ENCODE measurements around the gene DNAH17.
"Not testable (repeated sequence)": the region's sequence is repeated elsewhere in the genome, so short reads cannot be mapped to it uniquely, and the experiment has no call there.

The DNAH17 gene

DNA sequence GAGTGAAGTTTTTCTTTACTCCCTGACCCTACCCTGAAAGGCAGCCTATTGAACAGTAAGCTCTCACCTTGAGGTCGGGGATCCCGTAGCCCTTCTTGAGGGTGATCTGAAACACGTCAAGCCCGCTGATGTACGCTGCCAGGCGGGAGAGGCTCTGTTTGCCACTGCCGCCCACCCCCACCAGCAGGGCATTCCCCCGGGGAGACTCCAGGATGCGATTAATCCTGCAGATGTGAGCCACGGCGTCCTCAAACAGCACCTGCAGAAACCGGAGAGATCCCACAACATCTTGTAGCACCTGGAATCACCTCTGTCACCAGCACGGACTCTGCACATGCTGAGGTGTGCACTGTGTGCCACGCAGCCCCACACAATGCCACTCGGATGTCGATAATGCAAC is 102.0 kb downstream of the DNAH17 start:
- Histone ChIP-seq H3K36me3 (ENCODE audit: control insufficient read depth in 1 of 2, insufficient read depth in 2 of 2, low read length in 2 of 2) (no peaks in the 10 kb centered on the region), H3K27me3 (ENCODE audit: low read depth, low read length) (no peaks in the 10 kb centered on the region), H3K9me3 (ENCODE audit: control insufficient read depth in 1 of 2, low read length in 2 of 2) (no peaks in the 10 kb centered on the region), H3K4me3 (ENCODE audit: low read depth in 1 of 2, low read length in 2 of 2) (no peak overlapping the region), H3K27ac (ENCODE audit: low read length) (no peak overlapping the region), H3K4me1 (ENCODE audit: control insufficient read depth in 1 of 2, insufficient read depth in 2 of 2, low read length in 2 of 2) (no peaks in the 10 kb centered on the region)

DNA sequence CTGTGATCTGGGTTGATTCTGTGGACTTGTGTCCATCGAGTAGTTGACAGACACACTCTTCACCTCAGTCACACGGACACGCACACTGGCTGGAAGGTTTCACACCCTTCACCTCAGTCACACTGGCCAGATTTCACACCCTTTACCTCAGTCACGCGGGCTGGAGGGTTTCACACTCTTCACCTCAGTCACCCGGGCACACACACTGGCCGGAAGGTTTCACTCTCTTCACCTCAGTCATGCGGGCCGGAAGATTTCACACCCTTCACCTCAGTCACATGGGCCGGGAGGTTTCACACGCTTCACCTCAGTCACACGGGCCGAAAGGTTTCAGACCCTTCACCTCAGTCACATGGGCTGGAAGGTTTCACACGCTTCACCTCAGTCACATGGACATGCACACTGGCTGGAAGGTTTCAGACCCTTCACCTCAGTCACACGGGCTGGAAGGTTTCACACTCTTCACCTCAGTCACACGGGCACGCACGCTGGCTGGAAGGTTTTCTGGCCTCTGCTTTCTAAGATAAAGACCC is 102.5 kb downstream of the DNAH17 start:
- no peaks in the 10 kb centered on the region for H3K36me3 ChIP-seq (ENCODE audit: control insufficient read depth in 1 of 2, insufficient read depth in 2 of 2, low read length in 2 of 2)
- no peaks in the 10 kb centered on the region for H3K4me1 ChIP-seq (ENCODE audit: control insufficient read depth in 1 of 2, insufficient read depth in 2 of 2, low read length in 2 of 2)
- H3K27ac ChIP-seq (ENCODE audit: low read length), result no peak overlapping the region
- no peaks in the 10 kb centered on the region for H3K9me3 ChIP-seq (ENCODE audit: control insufficient read depth in 1 of 2, low read length in 2 of 2)
- H3K4me3 ChIP-seq (ENCODE audit: low read depth in 1 of 2, low read length in 2 of 2), result no peak overlapping the region
- H3K27me3 ChIP-seq (ENCODE audit: low read depth, low read length), result no peaks in the 10 kb centered on the region

DNA sequence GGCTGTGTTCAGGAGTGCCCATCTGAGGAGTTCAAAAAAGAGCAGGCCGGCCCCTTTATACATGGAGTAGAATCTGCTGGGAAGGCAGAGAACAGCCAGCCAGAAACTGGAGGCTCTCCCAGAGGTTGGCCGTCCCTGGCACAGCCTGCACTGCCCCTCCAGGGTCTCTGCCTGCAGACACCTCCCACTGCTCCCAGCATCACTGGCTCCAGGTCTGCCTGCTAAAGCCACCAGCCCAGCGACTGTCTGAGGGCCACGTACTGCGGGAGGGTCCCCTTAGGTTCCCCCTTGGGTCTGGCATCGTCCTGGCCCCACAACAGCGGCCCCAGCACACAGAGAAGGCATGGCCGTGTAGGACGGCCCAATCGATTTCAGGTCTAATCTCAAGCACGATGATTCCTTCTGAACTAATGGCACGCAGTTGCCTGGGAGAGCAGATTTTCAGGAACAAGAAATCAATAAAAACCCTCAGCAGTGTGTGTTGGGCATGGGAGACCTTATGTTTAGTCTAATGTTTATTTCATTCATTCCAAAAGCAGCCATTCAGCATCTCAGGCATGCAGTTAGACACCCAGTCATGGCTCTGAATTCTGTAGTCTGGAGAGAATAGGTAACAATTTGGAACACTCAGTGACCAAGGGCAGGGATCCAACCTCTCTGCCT is 103.1 kb downstream of the DNAH17 start:
- H3K9me3 ChIP-seq (ENCODE audit: control insufficient read depth in 1 of 2, low read length in 2 of 2), result no peaks in the 10 kb centered on the region
- no peaks in the 10 kb centered on the region for H3K36me3 ChIP-seq (ENCODE audit: control insufficient read depth in 1 of 2, insufficient read depth in 2 of 2, low read length in 2 of 2)
- H3K27me3 ChIP-seq (ENCODE audit: low read depth, low read length), result no peaks in the 10 kb centered on the region
- no peaks in the 10 kb centered on the region for H3K4me1 ChIP-seq (ENCODE audit: control insufficient read depth in 1 of 2, insufficient read depth in 2 of 2, low read length in 2 of 2)
- H3K27ac ChIP-seq (ENCODE audit: low read length), result no peak overlapping the region
- no peak overlapping the region for H3K4me3 ChIP-seq (ENCODE audit: low read depth in 1 of 2, low read length in 2 of 2)

DNA sequence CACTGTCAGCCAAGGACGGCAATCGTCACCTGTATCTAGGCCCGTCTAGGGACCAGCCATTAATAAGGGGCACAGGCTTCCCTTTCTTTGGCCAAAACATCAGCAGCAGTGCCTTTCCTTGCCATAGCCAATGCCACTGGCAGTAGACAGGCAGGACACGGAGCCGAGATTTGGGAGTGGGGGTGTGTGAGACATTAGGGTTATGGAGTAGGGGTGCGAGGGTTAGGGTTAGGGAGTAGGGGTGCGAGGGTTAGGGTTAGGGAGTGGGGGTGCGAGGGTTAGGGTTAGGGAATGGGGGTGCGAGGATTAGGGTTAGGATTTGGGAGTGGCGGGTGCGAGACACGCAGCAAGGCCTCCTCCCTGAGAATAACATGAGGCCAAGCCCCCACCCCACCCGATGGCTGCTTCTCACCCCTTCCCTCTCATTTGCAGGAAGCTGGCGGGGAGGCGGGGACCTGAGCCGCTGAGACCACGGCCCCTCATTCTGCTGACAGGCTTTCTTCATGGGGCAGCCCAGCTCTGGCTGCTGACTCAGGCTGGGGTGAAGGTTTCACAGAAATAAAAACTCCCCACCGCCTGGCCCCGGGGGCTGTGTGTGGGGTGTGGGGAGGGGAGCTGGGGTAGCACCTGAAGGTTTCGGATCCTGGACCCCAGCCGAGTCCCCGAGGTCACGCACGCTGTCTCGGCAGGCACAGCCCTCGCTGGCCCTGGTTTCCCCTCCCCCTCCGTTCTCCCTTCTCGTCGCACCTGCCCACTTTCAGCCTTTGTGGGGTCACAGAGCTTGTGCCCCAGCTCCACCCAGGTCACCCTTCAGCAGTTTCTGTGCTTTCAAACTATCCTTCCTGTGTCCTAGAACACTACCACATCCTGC is 104.9 kb downstream of the DNAH17 start:
- H3K27ac ChIP-seq (ENCODE audit: low read length), result no peak overlapping the region
- H3K36me3 ChIP-seq (ENCODE audit: control insufficient read depth in 1 of 2, insufficient read depth in 2 of 2, low read length in 2 of 2), result no peaks in the 10 kb centered on the region
- no peak overlapping the region for H3K4me3 ChIP-seq (ENCODE audit: low read depth in 1 of 2, low read length in 2 of 2)
- no peaks in the 10 kb centered on the region for H3K4me1 ChIP-seq (ENCODE audit: control insufficient read depth in 1 of 2, insufficient read depth in 2 of 2, low read length in 2 of 2)
- H3K27me3 ChIP-seq (ENCODE audit: low read depth, low read length), result no peaks in the 10 kb centered on the region
- H3K9me3 ChIP-seq (ENCODE audit: control insufficient read depth in 1 of 2, low read length in 2 of 2), result no peaks in the 10 kb centered on the region

DNA sequence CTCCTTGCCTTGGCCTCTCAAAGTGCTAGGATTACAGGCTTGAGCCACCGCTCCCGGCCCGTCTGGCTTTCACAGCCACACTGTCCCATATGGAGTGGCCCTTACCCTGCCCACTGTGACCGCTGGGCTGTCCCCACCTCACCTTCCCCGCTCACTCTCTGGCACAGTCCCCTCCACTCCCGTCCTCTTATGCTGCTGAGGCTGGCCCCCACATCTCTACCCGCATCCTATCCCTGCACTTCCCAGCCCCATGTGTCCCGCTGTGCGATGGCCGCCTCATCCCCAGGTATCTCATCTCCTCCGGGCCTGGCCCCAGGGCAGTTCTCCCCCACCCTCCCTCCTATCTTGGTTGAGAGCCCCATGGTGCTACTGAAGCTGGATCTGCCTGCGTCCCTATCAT is 105.6 kb downstream of the DNAH17 start:
- H3K27ac ChIP-seq (ENCODE audit: low read length), result no peak overlapping the region
- H3K4me3 ChIP-seq (ENCODE audit: low read depth in 1 of 2, low read length in 2 of 2), result no peak overlapping the region

DNA sequence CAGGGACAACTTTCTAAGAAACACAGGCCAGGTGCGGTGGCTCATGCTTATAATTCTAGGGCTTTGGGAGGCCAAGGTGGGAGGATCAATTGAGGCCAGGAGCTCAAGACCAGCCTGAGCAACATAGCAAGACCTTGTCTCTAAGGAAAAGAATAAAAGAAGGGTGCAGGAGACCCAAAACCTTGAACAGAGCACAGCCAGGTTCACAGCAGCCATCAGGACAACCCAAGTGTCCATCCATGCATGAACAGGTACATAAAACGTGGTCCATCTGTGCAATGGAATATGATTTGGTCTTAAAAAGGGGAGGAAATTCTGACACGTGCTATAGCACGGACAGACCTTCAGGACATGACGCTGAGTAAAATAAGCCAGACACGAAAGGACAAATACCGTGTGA is 107.8 kb downstream of the DNAH17 start:
- Histone ChIP-seq H3K4me1 (ENCODE audit: control insufficient read depth in 1 of 2, insufficient read depth in 2 of 2, low read length in 2 of 2) (no peaks in the 10 kb centered on the region), H3K9me3 (ENCODE audit: control insufficient read depth in 1 of 2, low read length in 2 of 2) (no peaks in the 10 kb centered on the region), H3K27me3 (ENCODE audit: low read depth, low read length) (no peaks in the 10 kb centered on the region), H3K36me3 (ENCODE audit: control insufficient read depth in 1 of 2, insufficient read depth in 2 of 2, low read length in 2 of 2) (no peaks in the 10 kb centered on the region), H3K27ac (ENCODE audit: low read length) (no peak overlapping the region), H3K4me3 (ENCODE audit: low read depth in 1 of 2, low read length in 2 of 2) (no peak overlapping the region)

More for the DNA sequence above, 105.6 kb downstream of the DNAH17 start:
- H3K27me3 ChIP-seq (ENCODE audit: low read depth, low read length), result no peaks in the 10 kb centered on the region
- H3K36me3 ChIP-seq (ENCODE audit: control insufficient read depth in 1 of 2, insufficient read depth in 2 of 2, low read length in 2 of 2), result no peaks in the 10 kb centered on the region
- no peaks in the 10 kb centered on the region for H3K9me3 ChIP-seq (ENCODE audit: control insufficient read depth in 1 of 2, low read length in 2 of 2)
- no peaks in the 10 kb centered on the region for H3K4me1 ChIP-seq (ENCODE audit: control insufficient read depth in 1 of 2, insufficient read depth in 2 of 2, low read length in 2 of 2)

DNA sequence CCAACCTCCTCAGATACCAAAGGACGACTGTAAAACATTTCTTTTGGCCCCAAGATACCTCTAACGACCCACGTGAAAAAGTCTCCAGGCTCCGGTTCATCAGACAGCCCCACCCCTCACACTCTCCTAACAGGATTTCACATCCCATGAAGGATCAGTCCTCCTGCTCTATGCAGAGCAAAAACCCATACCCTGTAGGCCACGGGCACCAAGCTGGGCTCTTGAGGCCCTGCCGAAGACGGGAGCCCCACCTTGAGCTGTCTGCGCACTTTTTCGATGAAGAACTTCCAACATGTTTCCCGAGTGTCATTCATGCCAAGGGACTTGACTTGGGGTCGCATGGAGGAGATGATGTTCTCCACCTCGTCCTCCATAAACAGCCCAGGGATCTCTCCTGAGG is 108.8 kb downstream of the DNAH17 start:
- no peaks in the 10 kb centered on the region for H3K4me1 ChIP-seq (ENCODE audit: control insufficient read depth in 1 of 2, insufficient read depth in 2 of 2, low read length in 2 of 2)
- H3K36me3 ChIP-seq (ENCODE audit: control insufficient read depth in 1 of 2, insufficient read depth in 2 of 2, low read length in 2 of 2), result no peaks in the 10 kb centered on the region
- no peaks in the 10 kb centered on the region for H3K27me3 ChIP-seq (ENCODE audit: low read depth, low read length)
- no peak overlapping the region for H3K4me3 ChIP-seq (ENCODE audit: low read depth in 1 of 2, low read length in 2 of 2)
- H3K27ac ChIP-seq (ENCODE audit: low read length), result no peak overlapping the region
- H3K9me3 ChIP-seq (ENCODE audit: control insufficient read depth in 1 of 2, low read length in 2 of 2), result no peaks in the 10 kb centered on the region

DNA sequence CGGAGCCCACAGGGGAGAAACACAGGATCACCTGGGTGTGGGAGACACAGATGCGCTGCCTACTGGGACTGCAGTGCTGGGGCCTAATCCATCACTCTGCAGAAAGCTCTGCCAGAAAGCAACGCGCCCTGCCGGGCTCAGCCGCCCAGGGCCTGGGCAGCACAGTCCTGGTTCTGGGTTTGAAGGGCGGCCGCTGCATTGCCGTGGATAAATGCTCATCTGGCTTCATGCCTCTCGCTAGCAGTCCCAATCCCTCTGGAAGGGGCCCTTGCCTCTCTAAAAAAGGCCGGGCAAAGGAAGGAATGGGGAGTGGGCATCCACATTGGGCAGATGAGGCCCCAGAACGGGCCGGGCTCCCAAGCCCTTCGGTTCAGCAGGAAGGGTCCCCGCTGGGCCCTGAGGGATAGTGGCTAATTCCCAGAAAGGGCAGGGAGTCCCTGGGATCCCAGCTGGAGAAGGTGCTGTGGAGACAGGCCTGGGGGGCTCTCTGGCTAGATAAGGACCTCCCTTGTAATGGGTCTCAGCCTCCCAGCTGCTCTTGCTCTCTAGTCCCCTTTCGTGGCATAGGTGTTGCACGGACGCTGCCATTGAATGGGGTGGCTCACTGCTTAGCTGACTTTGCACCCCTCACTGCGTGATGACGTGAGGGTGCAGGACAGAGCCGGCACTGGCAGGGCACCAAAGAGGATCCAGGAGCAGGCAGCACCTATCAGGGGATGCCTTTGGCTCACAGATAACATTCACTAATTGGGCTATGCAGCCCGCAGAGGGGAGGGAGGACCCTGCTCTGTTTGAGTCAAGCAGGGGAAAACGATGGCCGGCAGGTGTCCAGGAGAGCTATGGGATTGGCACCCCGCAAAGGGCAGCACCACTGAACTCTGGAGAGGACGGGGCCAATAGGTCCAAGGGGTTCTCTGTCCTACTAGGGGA is 110.1 kb downstream of the DNAH17 start:
- no peaks in the 10 kb centered on the region for H3K36me3 ChIP-seq (ENCODE audit: control insufficient read depth in 1 of 2, insufficient read depth in 2 of 2, low read length in 2 of 2)
- no peak overlapping the region for H3K4me3 ChIP-seq (ENCODE audit: low read depth in 1 of 2, low read length in 2 of 2)
- H3K27me3 ChIP-seq (ENCODE audit: low read depth, low read length), result no peaks in the 10 kb centered on the region
- H3K4me1 ChIP-seq (ENCODE audit: control insufficient read depth in 1 of 2, insufficient read depth in 2 of 2, low read length in 2 of 2), result no peaks in the 10 kb centered on the region
- no peak overlapping the region for H3K27ac ChIP-seq (ENCODE audit: low read length)
- H3K9me3 ChIP-seq (ENCODE audit: control insufficient read depth in 1 of 2, low read length in 2 of 2), result no peaks in the 10 kb centered on the region

DNA sequence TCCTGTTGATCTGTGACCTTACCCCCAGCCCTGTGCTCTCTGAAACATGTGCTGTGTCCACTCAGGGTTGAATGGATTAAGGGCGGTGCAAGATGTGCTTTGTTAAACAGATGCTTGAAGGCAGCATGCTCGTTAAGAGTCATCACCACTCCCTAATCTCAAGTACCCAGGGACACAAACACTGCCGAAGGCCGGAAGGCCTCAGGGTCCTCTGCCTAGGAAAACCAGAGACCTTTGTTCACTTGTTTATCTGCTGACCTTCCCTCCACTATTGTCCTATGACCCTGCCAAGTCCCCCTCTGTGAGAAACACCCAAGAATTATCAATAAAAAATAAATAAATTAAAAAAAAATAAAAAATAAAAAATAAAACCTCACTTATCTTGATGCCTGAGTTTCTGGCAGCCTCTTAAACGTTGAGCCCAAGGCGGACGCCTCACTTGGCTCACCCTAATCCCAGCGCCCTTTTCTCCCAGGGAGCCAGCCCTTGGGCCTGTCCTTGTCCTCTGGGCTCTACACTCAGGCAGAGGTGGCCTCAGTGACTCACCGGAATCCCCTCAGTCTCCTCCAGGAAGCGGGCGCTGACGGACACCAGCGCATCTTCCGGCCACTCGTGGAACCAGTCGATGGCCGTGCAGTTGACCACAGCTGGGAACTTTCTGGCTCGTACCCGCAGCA is 110.9 kb downstream of the DNAH17 start:
- not testable (repeated sequence) for H3K27me3 ChIP-seq (ENCODE audit: low read depth, low read length); H3K4me3 ChIP-seq (ENCODE audit: low read depth in 1 of 2, low read length in 2 of 2); H3K4me1 ChIP-seq (ENCODE audit: control insufficient read depth in 1 of 2, insufficient read depth in 2 of 2, low read length in 2 of 2); H3K9me3 ChIP-seq (ENCODE audit: control insufficient read depth in 1 of 2, low read length in 2 of 2); H3K36me3 ChIP-seq (ENCODE audit: control insufficient read depth in 1 of 2, insufficient read depth in 2 of 2, low read length in 2 of 2); H3K27ac ChIP-seq (ENCODE audit: low read length)

DNA sequence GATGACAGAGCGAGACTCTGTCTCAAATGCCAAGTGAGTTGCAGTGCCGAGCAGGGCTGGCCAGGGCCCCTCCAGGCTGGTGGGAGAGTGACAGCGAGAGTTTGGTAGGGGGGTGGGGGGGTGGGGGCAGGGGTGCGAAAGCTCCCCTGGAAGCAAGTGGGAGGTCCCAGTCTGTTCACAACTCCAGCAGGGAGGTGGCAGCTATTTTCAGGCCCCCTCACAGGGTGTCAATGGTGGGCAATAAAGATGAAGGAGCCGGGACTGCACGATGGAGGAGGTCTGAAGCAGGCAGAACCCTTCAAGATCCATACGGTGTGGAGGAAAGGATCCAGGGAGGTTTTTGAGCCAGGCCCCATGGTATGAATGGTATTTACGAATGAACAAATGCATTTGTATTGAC is 115.0 kb downstream of the DNAH17 start:
- H3K4me3 ChIP-seq (ENCODE audit: low read depth in 1 of 2, low read length in 2 of 2), result no peak overlapping the region
- no peaks in the 10 kb centered on the region for H3K36me3 ChIP-seq (ENCODE audit: control insufficient read depth in 1 of 2, insufficient read depth in 2 of 2, low read length in 2 of 2)
- no peak overlapping the region for H3K27ac ChIP-seq (ENCODE audit: low read length)
- no peaks in the 10 kb centered on the region for H3K9me3 ChIP-seq (ENCODE audit: control insufficient read depth in 1 of 2, low read length in 2 of 2)
- H3K4me1 ChIP-seq (ENCODE audit: control insufficient read depth in 1 of 2, insufficient read depth in 2 of 2, low read length in 2 of 2), result no peaks in the 10 kb centered on the region
- H3K27me3 ChIP-seq (ENCODE audit: low read depth, low read length), result no peaks in the 10 kb centered on the region

DNA sequence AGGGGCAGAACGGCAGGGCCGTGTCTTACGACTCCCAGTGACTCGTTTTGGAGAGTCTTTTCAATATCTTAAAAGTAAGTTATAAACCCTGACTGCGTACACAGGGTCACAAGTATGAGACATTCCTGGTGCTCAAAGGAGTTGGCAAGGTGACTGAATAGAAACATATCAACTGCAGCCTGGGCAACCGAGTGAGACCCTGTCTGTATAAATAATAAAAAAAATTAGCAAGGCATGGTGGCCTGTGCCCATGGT is 115.5 kb downstream of the DNAH17 start:
- Histone ChIP-seq H3K9me3 (ENCODE audit: control insufficient read depth in 1 of 2, low read length in 2 of 2) (no peaks in the 10 kb centered on the region), H3K27me3 (ENCODE audit: low read depth, low read length) (no peaks in the 10 kb centered on the region), H3K4me1 (ENCODE audit: control insufficient read depth in 1 of 2, insufficient read depth in 2 of 2, low read length in 2 of 2) (no peaks in the 10 kb centered on the region), H3K27ac (ENCODE audit: low read length) (no peak overlapping the region), H3K4me3 (ENCODE audit: low read depth in 1 of 2, low read length in 2 of 2) (no peak overlapping the region), H3K36me3 (ENCODE audit: control insufficient read depth in 1 of 2, insufficient read depth in 2 of 2, low read length in 2 of 2) (no peaks in the 10 kb centered on the region)
